A204.1 (cell line): ENCODE measurements around the gene CHML.
A peak's percentile ranks its signal among the peaks of the same experiment; 100 is the strongest.

Source experiments
- FAIRE-seq: peaks from 2 replicates; lab custom pipeline; 2012; peaks lifted over from hg19 to GRCh38; lab: Jason Lieb, UNC

CHML gene

GRCh38 chr1:241646201-241646600 lies 6.0 kb upstream of the CHML start:
- no peak for FAIRE-seq

GRCh38 chr1:241645199-241645598 lies 5.0 kb upstream of the CHML start:
- no peak for FAIRE-seq

- FAIRE-seq: no peak
These were observed 4.1 kb upstream of the CHML start for GRCh38 chr1:241644259-241644658.

GRCh38 chr1:241642593-241642944 lies 2.4 kb upstream of the CHML start:
- FAIRE-seq: no peak

- FAIRE-seq: no peak
These were observed 1.8 kb upstream of the CHML start for GRCh38 chr1:241641773-241642592.

- FAIRE-seq: no peak
These were observed 876 bp upstream of the CHML start for GRCh38 chr1:241640867-241641622.

GRCh38 chr1:241639623-241640148 lies 483 bp downstream of the CHML start:
- no peak for FAIRE-seq

- no peak for FAIRE-seq
These were observed 1.1 kb downstream of the CHML start for GRCh38 chr1:241638909-241639622.

- no peak for FAIRE-seq
These were observed 2.0 kb downstream of the CHML start for GRCh38 chr1:241638099-241638682.

- FAIRE-seq: no peak
These were observed 2.6 kb downstream of the CHML start for GRCh38 chr1:241637604-241638003.

- no peak for FAIRE-seq
These were observed 3.1 kb downstream of the CHML start for GRCh38 chr1:241637046-241637590.

- no peak for FAIRE-seq
These were observed 3.9 kb downstream of the CHML start for GRCh38 chr1:241636291-241636690.

GRCh38 chr1:241635556-241636152 lies 4.5 kb downstream of the CHML start:
- no peak for FAIRE-seq

- no peak for FAIRE-seq
These were observed 7.2 kb downstream of the CHML start for GRCh38 chr1:241632987-241633386.

- FAIRE-seq: no peak
These were observed 8.5 kb downstream of the CHML start for GRCh38 chr1:241631674-241632073.

- FAIRE-seq: no peak
These were observed 9.3 kb downstream of the CHML start for GRCh38 chr1:241630899-241631298.

GRCh38 chr1:241630476-241630875 lies 9.7 kb downstream of the CHML start:
- no peak for FAIRE-seq

- FAIRE-seq: no peak
These were observed 10.2 kb downstream of the CHML start for GRCh38 chr1:241630005-241630404.

GRCh38 chr1:241627453-241628259 lies 12.5 kb downstream of the CHML start:
- FAIRE-seq: peak; percentile 21

- FAIRE-seq: no peak
These were observed 15.2 kb downstream of the CHML start for GRCh38 chr1:241624935-241625334.

GRCh38 chr1:241622669-241623068 lies 17.5 kb downstream of the CHML start:
- FAIRE-seq: no peak
